HTR-8/SVneo (cell line): ENCODE data around the gene DPH1.

Experiments
- DNase-seq: peaks from one replicate; pipeline ENCODE4 v3.0.0; 2011; ENCODE audit warnings: low spot score, mixed read lengths; ENCODE audit not compliant: insufficient read length
- FAIRE-seq: peaks from 2 replicates; lab custom pipeline; 2011; peaks lifted over from hg19 to GRCh38; lab: Jason Lieb, UNC

The DPH1 gene

GRCh38 chr17:2047590-2047989, 17.6 kb downstream of the DPH1 start:
- FAIRE-seq, result no peak
- DNase-seq, result no peak

DNA sequence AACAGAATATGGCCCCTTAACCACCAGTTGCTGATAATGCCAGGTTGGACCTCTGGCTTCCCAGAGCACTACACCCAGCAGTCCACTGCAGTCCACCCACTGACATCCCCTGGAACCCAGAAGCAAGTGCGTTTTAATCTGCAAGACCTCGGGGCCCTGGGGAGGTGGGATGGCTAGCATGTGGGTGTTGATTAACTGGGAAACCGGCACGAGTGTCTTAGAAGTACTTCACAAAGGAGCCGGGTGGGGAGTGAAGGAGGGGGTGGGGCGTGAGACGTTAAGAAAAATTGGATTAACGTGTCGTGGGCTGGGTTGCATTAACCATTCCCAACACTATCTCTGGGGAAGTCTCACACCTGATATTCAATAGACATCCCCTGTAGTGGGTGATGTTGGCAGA, 18.9 kb downstream of the DPH1 start:
- FAIRE-seq, result no peak
- DNase-seq, result no peak

DNA sequence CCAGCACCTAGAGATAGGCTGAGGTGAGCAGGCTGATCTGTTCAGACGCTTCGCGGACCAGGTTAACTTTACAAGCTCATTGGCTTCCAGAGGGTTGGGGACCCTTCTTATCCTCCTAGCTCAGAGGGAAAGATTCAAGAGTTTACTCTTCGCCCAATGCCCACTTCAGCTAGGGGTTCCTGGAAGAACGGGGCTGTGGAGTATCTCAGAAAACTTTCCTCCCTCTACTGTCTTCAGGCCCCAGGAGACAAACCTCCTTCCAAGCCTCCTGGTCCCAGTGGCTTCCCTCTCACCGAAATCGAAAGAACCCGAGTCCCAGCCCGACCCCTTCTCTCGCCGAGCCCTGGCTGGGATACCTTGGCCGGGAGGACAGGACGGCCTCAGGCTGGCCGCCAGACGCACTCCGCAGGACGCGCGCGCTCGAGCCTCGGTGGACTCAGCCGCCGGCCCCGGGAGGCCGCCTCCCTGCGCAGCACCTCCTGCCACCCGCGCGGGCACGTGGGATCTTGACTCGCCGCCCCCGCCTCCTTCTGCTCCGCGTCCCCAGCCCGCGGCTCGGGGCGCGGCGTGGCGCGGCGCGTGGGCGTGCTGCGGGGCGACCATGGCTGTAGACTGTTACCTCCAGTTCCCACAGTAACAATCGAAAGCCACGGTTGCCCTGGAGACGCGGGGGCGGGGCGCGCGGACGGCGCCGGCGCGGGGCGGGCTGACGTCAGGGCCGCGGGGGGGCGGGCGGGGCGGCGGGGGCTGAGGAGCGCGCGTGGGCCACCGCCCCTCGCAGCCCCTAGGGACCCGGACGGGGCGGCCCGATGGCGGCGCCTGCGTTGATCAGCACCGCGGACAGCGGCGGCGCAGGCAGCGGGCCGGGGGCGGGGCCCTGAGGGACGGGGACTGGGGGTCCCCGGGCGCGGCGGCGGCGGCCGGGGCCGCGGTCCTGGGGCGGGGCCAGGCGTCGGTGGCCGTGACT, 19.7 kb downstream of the DPH1 start:
- DNase-seq (no peak), FAIRE-seq (peak; percentile 93)

DNA sequence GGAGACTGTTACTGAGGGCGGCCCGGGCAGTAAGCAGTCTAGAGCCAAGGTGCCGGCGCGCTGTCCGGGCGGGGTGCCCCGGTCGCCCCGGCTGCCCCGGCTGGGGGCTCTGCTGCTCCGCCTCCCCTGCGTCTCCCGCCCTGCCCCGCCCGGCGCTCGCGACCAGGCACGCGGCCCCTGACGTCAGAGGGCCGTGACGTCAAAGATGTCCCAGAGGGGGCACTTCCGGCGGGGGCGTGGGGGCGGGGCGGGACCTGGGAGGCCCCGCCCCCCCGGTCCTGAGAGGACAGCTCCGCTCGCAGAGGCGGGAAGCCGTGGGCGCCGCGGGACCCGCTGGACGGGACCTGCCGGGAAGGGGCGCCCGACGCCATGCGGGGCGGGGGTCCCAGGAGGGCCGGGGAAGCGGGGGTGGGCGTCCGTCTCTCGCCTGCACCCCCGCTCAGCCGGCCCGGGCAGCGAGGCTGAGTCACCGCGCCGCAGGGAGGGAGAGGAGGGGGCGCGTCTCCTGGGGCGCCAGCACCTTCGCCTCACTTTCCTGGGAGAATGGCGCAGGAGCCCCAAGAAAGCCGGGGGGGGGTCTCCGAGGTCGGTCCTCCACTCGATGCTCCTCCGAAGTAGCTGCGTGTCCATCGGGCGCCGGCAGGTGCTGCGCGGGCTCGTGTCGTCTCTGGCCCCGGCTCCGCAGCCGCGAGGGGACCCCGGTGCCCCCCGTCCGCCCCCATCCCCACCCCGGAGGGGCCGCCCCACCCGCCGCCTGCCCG, 20.5 kb downstream of the DPH1 start:
- FAIRE-seq (peak; percentile 72), DNase-seq (no peak)

GRCh38 chr17:2051061-2051932, 21.3 kb downstream of the DPH1 start:
- FAIRE-seq (no peak), DNase-seq (no peak)

- FAIRE-seq (no peak), DNase-seq (no peak)
These were observed 22.1 kb downstream of the DPH1 start for GRCh38 chr17:2051933-2052559.

DNA sequence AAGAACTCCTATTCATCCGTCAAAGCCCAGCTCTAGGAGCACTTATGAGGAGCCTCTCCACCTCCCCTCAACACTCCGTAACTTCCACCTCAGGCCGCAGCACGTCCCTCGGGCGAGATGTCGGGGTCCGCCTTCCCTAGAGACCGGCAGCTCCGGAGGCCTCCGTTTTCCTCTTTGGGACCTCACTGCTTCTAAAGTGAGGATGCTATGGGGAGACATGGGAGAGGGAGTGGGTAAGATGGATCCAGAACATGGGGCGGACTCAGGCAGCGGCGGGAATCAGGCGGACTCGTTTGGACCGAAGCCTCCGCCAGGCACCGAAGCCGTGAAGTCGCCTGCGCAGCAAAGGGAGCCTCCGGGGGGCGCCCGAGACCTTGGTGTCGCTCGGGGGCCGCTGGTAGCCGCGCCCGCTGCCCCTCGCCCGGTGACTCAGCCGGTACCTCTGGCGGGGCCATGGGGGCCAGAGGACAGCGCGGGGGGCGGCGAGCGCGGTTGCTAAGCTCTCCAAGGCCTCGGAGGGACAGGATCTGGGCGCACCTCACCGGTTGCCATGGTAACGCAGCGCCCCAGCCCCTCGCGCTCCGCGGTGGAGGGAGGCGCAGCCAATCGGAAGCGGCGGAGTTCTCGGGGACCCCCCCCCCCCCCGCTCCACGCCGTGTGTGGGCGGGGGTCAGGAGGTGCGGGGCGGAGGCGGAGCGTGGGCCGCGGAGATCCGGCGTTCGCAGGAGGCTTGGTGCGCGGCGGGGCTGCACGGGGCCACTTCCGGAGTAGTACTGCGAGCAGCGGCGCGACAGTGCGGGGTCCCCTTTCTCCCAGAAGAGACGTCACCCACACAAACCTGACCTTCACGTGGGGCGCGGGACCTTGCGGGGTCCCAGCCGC, 23.7 kb downstream of the DPH1 start:
- FAIRE-seq, result peak; percentile 81
- DNase-seq, result no peak

GRCh38 chr17:2054262-2054511, 24.2 kb downstream of the DPH1 start:
- FAIRE-seq (no peak), DNase-seq (no peak)

DNA sequence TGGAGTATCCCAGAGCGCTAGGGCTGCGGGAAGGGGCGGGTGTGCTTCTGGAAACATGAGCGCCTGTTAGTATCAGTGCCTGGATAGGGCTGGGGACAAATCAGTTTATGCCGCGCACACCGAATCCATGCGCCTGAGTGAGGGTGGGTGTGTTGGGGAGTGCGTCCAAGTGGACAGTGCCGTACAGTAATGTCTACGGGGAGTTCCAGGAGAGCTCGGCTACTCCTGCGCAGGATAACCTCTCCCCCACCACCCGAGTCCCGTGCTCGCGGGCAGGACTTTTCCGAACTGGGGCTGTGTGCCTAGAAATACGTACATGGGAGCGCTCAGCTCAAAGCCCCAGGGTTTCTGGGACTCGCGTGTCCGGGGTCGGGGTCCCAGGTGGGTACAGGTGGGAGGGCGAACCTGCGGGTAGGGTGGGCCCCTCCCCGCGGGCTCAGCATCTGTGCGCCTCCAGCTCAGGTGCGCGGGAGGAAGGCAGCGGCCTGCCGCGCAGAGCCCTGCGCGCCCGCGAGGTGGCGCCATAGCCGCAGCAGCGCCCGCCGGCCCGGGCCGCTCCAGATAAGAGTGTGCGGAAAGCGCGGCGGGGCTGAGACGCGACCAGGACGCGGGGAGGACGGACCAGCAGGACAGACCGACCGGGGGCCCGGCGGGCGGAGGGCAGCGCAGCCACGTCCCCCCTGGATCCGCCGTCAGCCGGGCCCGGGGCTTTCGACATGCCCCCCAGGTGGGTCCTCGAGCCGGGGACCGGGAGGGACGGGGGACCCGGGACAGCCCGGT, 24.7 kb downstream of the DPH1 start, which contains the start of gene HIC1:
HIC1 (plus strand) TSS at position 592 of the 780 bp plus-strand sequence. CDS start 1,588 bp downstream, outside the sequence.
- FAIRE-seq, result peak; percentile 94
- peak; percentile 86 for DNase-seq

DNA sequence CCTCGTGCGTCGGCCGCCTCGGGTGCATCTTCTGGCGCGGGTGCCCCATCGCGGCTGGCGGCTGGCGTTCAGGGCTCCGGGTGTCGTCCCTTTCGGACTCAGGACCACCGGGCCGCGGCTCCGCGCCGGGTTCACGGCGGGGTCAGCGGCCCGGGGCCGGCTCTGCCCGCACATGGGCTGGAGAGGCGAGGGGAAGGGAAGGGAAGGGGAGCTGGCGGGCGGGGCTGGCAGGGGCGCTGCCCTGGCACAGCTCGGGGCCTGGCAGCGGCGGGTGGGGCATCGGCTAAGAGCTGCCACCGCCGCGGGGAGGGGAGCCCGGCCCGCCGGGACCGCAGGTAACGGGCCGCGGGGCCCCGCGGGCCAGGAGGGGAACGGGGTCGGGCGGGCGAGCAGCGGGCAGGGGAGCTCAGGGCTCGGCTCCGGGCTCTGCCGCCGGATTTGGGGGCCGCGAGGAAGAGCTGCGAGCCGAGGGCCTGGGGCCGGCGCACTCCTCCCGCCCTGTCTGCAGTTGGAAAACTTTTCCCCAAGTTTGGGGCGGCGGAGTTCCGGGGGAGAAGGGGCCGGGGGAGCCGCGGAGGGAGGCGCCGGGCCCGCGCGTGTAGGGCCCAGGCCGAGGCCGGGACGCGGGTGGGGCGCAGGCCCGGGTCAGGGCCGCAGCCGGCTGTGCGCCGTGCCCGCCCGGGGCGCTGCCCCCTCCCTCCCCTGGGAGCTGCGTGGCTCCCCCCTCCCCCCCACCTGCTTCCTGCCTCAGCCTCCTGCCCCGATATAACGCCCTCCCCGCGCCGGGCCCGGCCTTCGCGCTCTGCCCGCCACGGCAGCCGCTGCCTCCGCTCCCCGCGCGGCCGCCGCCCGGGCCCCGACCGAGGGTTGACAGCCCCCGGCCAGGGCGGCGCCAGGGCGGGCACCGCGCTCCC, 25.6 kb downstream of the DPH1 start:
- FAIRE-seq (no peak), DNase-seq (no peak)

GRCh38 chr17:2056206-2057174, 26.5 kb downstream of the DPH1 start:
- DNase-seq (no peak), FAIRE-seq (no peak)

GRCh38 chr17:2057175-2057759, 27.3 kb downstream of the DPH1 start:
- FAIRE-seq, result no peak
- DNase-seq, result no peak

DNA sequence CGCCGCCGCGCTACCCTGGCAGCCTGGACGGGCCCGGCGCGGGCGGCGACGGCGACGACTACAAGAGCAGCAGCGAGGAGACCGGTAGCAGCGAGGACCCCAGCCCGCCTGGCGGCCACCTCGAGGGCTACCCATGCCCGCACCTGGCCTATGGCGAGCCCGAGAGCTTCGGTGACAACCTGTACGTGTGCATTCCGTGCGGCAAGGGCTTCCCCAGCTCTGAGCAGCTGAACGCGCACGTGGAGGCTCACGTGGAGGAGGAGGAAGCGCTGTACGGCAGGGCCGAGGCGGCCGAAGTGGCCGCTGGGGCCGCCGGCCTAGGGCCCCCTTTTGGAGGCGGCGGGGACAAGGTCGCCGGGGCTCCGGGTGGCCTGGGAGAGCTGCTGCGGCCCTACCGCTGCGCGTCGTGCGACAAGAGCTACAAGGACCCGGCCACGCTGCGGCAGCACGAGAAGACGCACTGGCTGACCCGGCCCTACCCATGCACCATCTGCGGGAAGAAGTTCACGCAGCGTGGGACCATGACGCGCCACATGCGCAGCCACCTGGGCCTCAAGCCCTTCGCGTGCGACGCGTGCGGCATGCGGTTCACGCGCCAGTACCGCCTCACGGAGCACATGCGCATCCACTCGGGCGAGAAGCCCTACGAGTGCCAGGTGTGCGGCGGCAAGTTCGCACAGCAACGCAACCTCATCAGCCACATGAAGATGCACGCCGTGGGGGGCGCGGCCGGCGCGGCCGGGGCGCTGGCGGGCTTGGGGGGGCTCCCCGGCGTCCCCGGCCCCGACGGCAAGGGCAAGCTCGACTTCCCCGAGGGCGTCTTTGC, 28.0 kb downstream of the DPH1 start:
- FAIRE-seq (peak; percentile 67), DNase-seq (no peak)

- DNase-seq (no peak), FAIRE-seq (no peak)
These were observed 28.9 kb downstream of the DPH1 start for GRCh38 chr17:2058586-2059546.
